CD4-positive, alpha-beta T cell treated with Interleukin-6 at 100 ng/mL for 8 hours (primary cell): ENCODE measurements around the gene CLIP3.

Source experiments
- DNase-seq: peaks from one replicate; pipeline ENCODE4 v3.0.0-alpha.2; 2020; ENCODE audit warnings: mixed read lengths, low spot score

Gene CLIP3

DNA sequence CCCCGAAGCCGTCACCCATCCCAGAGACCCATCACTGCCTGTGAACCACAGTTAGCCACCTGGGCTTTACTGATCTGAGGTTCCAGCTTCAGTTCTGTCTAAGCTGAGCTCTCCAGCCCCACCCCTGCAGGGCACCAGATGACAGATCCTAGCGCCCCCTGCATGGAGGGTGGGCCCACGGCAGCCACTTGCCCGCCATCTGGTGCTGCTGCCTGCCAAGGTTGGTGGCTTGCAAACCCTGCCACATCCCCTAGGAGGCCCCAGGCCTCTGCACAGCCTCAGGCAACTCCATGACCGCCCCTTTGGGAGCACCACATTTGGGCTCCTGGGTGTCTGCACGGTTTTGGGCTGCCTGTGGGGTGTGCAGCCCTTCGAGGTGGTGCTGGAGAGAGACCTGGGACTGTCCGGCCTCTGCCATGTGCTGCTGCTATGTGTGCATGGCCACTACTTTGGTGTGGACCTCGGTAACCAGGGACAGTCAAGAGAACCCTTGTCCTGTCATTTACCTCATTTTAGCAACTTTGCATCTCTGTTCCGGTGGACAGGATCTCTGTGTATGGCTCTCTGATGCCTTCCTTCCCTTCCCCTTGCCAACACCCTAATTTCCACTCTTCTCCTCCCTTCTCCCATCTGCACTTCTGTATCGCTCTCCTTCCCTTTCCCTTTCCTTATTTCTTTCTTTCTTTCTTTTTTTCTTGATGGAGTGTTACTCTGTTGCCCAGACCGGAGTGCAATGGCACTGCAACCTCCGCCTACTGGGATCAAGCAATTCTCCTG, 55.0 kb downstream of the CLIP3 start:
- DNase-seq, result no peak

DNA sequence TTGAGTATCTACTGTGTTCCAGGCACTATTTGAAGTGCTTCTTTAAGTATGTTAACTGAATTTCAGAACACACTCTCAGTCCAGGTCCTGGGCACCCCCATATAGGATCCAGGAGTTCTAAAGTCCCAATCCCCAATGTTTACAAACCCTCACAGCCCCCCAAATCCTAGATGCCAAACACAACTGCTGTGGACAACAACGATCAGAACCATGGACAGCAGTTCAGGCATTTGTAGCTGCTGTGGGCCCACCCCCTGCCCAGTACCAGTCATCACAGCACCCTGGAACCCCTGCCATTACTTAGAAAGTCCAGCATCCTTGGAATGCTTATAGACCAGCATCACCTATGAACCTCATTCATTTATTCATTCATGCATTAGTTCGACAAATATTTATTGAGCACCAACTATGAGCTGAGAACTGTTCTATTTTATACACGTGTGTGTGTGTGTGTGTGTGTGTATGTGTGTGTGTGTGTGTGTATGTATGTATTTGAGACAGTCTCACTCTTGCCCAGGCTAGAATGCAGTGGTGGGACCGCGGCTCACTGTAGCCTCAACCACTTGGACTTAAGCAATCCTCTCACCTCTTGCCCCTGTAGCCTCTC, 57.0 kb downstream of the CLIP3 start:
- DNase-seq, result no peak

DNA sequence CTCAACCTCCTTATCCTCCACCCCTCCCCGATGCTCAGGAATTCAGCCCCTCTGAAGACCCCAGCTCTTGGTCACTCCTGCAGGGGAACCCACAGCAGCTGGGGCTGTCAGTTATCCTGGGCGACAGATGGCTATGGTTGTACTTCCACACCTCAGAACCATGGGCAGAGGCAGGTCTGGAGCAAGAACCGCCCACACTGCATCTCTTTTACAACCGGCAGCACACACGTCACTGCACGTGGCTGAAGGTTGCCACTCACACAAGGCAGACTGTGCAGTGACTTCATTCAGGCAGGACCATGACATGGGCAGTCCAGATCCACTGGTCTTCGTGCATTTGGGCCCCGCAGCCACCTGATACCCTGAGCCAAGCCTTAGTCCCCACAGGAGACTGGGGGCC, 59.2 kb downstream of the CLIP3 start:
- DNase-seq, result no peak

DNA sequence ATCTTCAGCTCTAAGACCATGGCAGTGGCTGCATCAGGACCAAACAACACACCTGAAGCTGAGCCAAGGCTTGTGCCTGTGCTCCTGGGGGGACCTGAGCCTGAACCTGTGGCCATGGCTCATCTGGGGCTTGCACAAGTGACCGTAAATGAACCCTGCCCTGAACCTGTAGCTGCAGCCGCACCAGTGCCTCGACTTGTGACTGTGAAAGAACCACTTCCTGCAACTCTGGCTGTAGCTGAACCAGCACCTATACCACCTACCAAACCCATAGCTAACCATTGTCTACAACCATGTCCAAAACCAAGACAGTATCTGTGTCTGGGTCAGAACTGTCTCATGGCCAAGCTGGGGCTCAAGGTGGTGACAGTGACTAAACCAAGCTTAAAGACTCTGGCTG, 65.9 kb downstream of the CLIP3 start:
- DNase-seq, result no peak
